GM21619 (cell line): ENCODE measurements around the gene ZBTB18.

Experiments used
- ATAC-seq: cut with Tn5 transposase; IDR thresholded peaks from one replicate; pipeline ENCODE4 v1.9.1; 2021; ENCODE audit not compliant: unreplicated experiment

The ZBTB18 gene

DNA sequence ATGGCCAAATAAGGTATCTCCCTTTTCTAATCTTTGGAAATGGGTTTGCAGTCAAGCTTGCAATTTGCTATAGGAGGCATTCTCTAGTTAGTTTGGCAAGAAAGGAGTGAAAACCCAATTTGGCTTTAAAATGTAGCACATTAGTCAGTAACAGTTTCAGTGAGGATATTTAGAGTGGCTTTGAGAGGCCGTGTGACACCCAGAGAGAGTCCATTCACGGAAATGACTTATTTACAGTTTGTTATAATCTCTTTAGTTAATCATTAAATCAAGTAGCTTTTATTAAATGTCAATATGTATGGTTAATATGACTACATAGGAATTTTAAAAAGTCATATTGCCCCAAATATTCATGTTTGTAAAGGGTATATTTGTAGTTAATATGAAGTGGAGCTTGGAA is 9.6 kb downstream of the ZBTB18 start:
- peak; percentile 65 for ATAC-seq

DNA sequence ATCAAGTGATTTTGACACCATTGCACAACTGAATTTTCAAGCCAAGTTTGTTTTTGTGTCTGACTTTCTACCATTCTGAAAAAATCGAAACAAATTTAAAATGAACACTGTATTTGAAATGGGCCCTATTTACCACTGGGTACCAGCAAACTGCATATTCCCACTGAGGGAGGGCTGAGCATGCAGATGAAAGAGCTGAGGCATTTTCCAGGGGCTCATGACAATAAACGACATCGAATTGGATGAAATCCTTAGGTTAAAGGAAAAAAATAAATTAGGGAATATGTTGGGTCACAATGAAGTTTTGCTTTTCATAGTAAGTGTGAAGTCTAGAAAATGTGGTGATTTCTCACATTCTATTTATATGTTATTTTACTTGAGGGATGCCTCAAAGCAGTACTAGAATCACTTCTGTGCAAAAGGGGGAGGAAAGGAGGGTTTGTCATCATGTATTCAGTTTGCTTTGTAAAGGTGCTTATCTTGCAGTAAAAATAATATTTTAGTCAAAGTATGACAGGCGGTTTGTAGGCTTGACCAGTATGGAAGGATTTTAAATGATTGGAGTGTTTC is 11.2 kb downstream of the ZBTB18 start:
- ATAC-seq, result no peak

DNA sequence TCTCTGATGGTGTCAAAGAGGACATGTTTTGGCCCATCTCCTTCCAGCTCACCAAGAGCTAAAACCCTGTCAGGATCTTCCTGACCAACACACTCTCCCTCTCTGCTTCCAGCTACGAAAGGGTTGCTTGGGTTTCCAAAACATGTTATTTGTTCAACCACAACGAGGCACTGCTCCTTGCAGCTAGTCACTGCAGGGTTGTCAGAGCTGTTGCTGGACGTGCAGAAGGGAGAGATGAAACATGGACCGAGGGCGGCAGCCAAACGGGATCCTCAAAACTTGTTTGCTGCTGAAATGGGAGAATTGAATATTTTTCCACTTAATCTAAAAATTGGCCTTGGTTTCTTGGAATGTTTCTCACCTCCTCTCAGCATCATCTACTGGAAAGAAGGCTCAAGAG is 12.4 kb downstream of the ZBTB18 start:
- no peak for ATAC-seq

DNA sequence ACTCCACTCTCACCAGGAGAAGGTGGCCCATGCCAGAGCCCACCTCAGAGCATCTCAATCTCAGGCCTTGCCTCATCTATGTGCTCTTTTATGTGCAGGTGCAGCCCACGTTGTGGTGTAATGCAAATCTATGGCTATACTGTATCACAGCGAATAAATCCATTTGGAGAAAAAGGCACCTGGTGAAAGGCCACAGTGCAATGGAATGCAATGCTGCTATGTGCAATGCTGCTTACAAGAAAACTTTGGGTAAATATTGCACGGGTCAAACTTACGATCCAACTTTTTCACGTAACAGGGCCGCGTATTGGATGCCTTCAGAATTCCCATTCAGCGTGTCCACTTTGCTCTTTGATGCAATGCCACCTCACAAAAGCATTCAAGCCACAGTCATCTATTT is 13.5 kb downstream of the ZBTB18 start:
- no peak for ATAC-seq

DNA sequence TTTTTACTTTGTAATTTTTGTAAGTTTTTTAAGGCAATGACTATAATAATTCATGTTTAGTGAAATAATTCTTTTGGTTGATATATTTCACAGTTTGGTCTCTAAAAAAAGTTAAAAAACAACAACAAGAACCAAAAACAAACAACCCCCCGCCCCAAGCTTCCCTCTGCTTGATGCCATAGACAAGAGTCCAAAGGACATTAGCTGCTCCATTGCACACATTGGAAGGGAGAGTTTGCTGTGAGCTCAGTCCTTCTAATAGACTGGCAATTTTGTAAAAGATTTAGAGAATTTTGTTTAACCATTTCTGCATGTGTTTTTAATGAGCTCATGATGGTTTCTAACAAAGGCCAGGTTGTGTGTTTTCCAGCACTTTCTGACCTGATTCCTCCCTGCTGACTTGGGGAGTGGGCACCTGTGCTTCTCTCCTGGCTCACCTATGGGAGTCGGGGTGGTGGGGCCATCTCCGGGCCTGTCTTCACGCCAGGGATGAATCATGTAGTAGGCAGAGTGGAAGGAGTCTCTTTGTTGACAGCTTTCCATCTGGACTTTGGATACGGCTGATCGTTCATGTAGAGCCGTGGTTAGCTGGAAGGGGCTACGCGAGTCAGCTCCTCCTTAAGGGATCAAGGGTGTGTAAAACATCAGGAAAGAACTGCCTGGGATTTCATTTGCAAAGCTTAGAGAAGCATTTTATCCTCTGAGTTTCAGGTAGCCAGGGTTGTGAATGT is 14.1 kb downstream of the ZBTB18 start:
- ATAC-seq, result no peak

DNA sequence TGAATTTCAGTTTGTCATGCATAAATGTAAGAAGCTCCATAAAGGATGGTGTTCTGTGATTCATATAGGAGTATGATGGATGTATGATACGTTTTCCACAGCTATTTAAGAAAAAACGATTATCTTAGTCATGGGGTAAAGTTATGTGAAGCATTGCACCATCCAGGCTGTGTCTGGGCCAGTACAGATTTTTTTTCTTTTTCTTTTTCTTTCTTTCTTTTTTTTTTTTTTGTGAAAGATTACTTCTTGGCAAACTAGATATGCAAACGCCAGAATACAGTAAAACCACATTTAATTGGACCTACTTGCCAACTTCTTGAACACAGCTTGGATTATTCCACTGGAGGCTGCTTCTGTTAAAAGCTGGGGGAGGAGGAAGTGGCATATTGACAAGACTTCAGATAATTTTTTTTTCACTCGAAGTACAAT is 14.9 kb downstream of the ZBTB18 start:
- no peak for ATAC-seq

DNA sequence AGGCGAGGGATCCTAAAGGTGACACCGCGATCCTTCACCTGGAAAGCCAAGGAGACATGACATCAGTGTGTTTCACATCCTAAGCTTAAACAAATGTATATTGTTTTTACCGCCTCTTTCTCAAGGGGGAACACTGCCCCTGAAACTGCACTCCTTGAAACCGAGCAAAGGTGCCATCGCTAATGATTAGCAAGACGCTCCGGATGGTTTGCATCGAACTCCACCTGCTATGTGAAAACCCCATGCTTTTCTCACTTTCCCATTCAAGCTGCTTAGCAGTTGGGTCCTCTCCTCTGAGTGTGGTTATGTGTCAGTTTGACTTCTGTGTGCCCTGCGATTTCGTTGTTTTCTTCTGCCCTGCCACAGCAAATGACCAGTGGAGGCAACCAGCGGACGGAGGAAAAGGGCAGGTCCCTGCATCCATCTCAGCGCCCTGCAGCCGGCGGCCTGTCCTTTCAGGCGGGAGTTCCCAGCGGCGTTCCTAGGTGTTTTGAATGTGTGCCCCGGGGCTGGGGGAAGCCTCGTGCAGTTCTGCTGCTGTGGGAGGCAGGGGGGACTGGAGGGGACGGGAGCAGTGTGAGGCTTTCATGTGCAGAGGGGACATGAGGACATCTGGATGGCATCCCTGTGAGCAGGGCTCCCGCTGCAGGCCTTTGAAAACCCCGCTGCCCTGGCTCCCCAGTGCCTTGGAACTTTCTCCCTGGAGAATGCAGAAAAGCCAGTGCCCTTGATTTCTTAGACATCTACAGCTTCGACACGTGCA is 16.1 kb downstream of the ZBTB18 start:
- no peak for ATAC-seq

DNA sequence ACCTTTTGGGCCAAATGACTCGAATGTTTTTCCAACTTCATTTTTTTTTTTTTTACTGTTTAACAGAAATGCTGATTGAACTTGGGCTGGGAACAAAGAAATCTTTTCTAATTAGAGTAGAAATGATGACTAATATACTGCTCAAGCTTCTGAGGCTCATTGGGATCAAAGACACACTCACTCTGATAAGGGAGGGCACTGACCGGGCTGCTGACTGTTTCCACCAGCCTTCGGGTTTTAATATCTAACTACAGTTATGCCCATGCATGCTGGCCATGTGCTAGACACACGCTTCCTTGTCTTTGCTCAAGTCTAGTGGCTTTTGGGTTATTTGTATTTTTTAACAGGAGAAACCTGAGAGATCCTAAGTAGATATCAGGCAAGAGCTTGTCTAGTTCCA is 16.8 kb downstream of the ZBTB18 start:
- no peak for ATAC-seq

DNA sequence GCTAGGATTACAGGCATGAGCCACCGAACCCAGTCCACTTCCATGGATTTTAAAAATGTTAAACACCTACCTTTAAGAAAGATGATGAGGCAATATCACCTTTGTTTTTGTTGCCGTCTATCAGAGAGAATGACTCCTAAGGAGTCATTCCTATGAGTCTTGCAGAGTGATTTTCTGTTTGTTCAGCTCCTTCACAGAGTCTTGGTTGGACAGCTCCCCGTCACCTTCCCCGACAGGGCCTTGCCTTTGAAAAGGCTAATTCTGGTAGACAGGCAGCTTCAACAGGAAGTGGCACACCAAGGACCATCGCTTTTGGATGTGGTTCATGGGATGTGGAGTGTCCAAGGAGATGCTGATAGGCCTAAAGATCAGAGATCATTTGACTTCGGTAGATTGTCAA is 17.5 kb downstream of the ZBTB18 start:
- no peak for ATAC-seq

DNA sequence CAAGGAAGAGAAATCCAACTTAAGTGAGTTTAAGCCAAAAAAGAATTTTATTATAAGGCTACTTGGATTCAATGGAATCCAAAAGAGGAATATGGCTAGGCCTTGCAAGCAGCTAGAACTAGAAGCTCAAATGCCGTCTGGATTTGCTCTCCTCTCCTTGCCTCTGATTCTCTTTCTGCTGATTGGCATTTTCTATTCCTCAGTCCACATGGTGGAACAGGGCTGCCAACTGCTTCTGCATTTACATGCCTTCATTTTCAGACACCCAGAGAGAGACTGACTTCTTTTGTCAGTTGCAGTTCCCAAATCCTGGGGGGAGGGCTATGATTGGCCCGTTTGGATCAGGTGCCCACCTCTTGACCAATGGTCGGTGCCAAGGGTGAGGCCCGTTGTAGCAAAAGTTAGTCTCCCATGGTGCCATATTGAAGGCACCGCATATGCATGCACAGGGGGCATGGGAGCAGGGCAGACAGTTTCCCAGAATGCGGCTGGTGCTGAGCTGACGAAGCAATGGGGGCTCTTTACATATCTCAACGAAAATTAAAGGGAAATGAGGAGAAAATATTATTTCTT is 18.3 kb downstream of the ZBTB18 start:
- no peak for ATAC-seq

DNA sequence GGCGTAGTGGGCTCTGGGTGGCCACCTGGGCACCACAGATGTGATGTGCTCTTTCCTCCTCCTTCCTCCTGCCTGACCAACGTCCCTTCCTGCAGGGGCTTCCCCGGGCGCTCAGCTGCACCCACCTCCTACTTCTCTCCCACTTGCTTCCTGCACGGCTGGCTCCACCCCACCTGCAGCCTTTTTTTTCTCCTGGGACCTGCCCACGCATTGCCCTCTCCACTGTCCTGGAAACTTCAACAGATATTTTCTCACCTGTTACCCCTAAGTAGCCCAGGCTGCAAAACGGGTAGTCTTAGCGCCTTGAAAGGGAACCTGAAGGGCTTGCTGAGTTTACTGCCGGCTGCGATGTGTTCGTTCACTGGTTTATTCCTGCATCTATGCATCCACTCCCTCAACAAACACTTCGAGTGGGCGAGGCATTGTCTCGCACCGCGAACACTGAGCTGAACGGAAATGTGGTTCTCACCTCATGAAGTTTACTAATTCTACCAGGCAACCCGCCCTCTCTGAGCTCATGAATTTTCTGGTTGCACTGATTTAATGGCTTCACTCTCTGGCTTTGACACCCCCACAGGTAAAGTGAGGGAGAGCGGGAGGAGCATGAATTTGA is 23.6 kb downstream of the ZBTB18 start:
- peak; percentile 60 for ATAC-seq

DNA sequence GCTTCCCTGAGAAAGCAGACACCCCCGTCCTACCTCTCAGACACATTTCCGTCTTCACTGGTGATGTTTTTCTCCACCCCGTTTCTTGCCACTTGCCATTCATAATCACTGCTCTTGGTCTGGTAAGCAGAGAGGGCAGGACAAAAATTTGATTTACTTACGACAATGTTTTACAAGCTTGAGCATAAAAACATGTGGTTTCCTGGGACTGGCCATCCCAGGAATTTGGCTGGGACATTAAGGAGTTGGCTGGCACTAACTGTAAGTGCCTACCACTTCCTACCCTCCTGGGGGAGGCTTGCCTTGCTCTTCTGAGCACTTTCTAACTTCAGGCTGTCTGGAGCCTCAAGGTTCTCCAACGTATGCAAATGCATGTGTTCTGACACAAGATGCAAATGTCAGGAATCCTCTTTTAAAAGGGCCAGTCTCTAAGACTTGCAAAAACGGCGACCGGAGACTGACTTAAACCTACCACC is 24.2 kb downstream of the ZBTB18 start:
- ATAC-seq, result peak; percentile 39

DNA sequence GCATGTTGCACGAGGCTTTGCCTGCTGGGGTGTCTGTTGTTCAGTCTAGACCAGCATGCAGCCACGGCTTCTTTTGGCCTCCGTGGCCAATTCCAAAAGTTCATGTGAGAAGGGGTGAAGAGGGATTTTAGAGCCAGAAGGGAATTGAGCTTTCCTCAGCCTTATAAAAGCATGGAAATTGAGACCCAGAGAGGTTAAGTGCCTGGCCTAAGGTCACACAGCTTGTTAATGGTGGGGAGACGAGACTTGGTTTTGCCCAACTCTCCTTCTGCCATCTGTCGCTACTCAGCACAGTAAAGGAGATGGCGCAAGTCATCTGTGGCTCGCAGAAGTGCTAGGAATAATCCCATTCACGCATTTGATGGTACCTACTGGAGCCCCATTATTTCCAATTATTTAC is 25.7 kb downstream of the ZBTB18 start:
- ATAC-seq, result no peak

DNA sequence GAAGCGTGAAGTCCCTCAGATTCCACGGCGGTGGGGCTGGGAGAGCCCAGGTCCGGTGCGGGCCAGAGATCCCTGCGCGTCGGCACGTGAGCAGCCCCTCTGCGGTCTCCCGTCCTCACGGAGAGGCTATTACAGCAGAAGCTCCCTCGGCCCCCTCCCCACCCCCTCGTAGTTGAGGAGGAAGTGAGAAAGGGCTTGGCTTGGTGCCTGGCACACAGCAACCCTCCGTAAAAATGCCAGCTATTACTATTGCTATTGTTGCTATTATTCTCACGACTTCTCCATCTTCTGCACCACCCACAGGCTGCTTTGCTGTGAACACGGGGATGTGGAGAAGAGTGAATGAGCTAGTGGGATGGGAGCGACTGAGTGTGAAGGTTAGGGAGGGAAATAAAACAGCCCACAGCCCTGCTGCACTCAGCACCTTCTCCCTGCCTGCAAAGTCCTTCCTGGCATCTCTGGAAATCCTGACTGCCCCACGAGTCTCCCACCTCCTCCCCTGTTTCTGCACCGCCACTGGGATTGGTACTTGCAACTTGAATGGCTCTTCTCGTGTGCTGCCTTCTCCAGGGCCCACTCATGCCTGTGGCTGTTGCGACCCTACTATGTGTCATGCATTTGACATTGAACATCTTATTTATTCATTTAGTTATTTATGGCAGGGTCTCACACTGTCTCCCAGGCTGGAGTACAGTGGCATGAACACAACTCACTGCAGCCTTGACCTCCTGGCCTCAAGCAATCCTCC is 26.6 kb downstream of the ZBTB18 start:
- no peak for ATAC-seq

DNA sequence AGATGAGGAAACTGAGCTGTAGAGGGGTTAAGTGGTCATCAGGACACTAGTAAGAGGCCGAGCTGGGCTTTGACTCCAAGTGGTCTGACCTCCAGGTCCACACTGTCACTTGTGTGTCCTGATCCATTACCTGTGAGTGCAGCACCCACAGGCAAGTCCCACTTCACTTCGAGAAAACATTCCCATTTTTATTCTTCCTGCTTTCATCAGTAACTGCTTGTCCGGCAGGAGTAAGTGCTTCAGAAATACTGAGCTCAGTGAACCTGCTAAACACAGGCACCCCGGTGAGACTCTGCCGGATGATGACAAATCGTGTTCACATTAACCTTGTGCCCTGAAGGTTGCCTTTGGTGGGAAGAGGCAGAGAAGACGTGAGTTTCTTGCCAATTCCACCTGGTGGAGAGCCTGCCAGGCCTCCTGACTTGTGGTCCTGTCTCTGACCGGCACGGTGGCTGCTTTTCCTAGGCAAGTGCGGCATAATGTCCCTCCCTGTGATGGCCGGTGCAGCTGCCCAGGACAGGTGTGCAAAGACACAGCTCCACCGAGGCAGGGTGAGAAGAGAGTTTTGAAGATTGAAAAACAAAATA is 29.4 kb downstream of the ZBTB18 start:
- ATAC-seq, result no peak

DNA sequence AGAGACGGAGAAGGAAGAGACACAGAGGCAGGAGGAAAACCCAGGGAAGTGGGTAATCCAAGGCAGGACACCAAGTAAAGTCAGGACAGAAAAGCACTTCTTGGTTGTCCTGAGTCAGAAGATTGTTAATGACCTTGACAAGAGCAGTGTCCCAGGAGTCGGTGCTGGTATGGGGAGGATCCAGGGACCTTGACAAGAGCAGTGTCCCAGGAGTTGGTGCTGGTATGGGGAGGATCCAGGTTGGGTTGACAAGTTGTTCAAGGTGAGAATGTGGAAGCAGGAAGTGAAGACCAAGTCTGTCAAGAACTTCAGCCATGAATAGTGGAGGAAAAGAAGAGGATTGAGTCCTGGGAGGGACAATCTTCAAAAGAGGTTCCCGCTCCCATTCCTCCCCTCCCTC is 31.9 kb downstream of the ZBTB18 start:
- ATAC-seq, result no peak

DNA sequence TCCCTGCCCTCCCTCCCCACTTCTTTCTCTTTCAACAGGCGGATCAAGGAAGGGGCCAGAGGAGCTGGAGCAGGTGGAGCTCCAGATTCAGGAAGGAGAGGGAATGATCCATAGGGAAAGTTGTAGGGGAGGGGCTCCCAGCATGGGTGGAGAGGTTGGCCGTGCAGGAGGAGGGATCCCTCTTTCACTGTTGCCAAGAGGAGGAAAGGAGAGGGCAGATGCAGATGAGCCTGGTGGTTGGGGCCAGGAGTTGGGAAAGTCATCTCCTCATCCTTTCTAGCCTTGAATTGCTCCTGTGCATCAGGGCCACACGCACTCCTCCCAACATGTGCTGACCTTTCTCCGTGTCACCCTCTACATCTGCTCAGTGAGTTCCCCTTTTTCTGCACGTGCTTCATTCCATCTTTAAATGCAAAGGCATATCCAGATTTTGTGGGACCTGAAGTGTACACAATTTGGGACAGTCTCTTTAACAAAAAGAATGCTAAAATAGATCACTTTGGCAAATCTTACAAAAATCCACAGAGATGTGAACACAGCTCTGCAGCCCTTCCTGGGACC is 32.4 kb downstream of the ZBTB18 start:
- ATAC-seq, result no peak

DNA sequence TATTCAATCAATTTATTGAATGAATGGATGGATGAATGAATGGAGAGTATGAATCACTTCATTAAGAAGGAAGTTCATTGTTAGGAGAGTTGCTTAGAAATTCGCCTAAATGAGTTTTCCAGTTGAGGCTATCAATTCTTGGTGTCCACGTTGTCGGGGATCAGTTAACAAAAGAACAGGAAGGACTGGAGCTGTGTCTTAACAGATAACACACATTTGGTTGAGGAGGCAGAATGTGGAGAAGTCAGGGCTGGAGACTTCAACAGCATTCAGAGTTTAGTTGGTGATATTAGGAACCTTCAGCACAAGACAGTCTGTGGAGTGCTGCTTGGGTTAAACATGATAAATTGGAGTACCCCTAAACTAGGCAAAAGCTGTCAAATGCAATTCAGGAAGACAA is 33.7 kb downstream of the ZBTB18 start:
- no peak for ATAC-seq

DNA sequence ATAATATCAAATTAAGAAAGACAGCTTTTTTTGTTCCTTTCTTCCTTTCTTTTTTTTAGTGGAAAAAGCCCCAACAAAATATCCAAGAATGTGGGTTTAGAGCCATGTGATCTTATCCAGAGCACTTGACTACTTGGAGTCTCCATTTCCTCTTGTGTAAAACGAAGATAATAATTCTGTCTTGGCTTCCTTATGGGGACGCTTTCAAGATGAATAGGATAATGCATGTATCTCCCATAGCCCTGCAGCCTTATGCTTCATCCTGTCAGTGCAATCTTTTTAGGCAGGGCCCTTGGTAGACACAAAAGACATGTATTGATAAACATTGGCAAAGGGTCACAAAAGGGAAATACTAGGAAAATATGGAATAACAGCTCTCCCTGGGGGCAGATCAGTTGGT is 34.8 kb downstream of the ZBTB18 start:
- no peak for ATAC-seq

DNA sequence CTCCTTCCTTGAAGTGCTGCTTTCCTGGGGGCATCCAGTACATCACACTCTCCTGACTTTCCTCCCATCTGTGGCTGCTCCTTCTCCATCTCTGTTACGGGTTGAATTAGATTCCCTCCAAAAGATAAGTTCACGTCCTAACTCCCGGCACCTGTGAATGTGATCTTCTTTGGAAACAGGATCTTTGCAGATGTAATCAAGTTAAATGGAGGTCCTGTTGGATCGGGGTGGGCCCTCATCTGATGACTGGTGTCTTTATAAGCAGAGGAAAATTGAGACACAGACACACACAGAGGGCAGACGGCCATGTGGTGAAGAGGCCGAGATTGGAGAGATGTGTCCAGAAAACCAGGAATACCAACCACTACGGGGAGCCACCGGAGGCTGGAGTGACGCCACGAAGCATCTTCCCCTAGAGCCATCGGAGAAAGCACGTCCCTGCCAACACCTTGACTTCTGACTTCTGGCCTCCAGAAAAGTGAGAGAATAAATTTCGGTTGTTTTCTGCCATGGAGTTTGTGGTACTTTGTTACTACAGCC is 36.0 kb downstream of the ZBTB18 start:
- ATAC-seq, result no peak
